Karpas-422 (cell line): ENCODE results near the gene ELFN1. TPM values are rescaled to one million over a fixed set of nuclear protein-coding genes. Genes with fewer than 3 reads are reported as not detected.

Experiments used
- DNase-seq: peaks from one replicate; pipeline ENCODE4 v3.0.0-alpha.2; 2015
- H2AFZ ChIP-seq: fragments of 200-600 bp; sonication (generic); 2 replicates; pipeline ENCODE4 v1.6.1; 2014; ENCODE audit warnings: antibody characterized with exemption, low read length, mixed read lengths
- H3K27ac ChIP-seq: fragments of 200-600 bp; sonication (generic); 2 replicates; pipeline ENCODE4 v1.5.1; 2014; ENCODE audit warnings: mild to moderate bottlenecking, low read length, moderate library complexity
- H3K27me3 ChIP-seq: fragments of 200-600 bp; sonication (generic); 2 replicates; pipeline ENCODE4 v1.6.1; 2014; ENCODE audit warnings: low read length, mixed read lengths
- H3K36me3 ChIP-seq: fragments of 200-600 bp; sonication (generic); 2 replicates; pipeline ENCODE4 v1.6.1; 2014; ENCODE audit warnings: low read length, mixed read lengths; ENCODE audit not compliant: insufficient read depth
- H3K4me1 ChIP-seq: fragments of 200-600 bp; sonication (generic); 2 replicates; pipeline ENCODE4 v1.6.1; 2014; ENCODE audit warnings: mild to moderate bottlenecking, low read length, mixed read lengths
- H3K4me2 ChIP-seq: fragments of 200-600 bp; sonication (generic); 2 replicates; pipeline ENCODE4 v1.6.1; 2014; ENCODE audit warnings: low read length, low read depth, mild to moderate bottlenecking; ENCODE audit not compliant: poor library complexity, severe bottlenecking
- H3K4me3 ChIP-seq: fragments of 200-600 bp; sonication (generic); 2 replicates; pipeline ENCODE4 v1.5.1; 2014; ENCODE audit warnings: mild to moderate bottlenecking, antibody characterized with exemption, low read length, mixed read lengths
- H3K79me2 ChIP-seq: fragments of 200-600 bp; sonication (generic); 2 replicates; pipeline ENCODE4 v1.6.1; 2014; ENCODE audit warnings: mild to moderate bottlenecking, low read length, mixed read lengths
- H3K9ac ChIP-seq: fragments of 200-600 bp; sonication (generic); 2 replicates; pipeline ENCODE4 v1.6.0; 2014; ENCODE audit warnings: low read length
- H3K9me2 ChIP-seq: fragments of 200-600 bp; sonication (generic), shearing (Covaris generic); replicated peaks from 2 replicates; pipeline ENCODE4 v1.6.0; 2014; ENCODE audit warnings: mild to moderate bottlenecking, low read length, moderate library complexity; ENCODE audit not compliant: insufficient read depth
- H3K9me3 ChIP-seq: fragments of 300-700, 200-600 bp; sonication (generic); 2 replicates; pipeline ENCODE4 v1.6.1; 2014; ENCODE audit warnings: low read length, mixed read lengths
- H4K20me1 ChIP-seq: fragments of 200-600 bp; sonication (generic); 2 replicates; pipeline ENCODE4 v1.6.1; 2014; ENCODE audit warnings: mild to moderate bottlenecking, antibody characterized with exemption, low read length, low read depth; ENCODE audit not compliant: insufficient read depth
- total RNA-seq: library from RNA; depleted of rRNA; stranded (reverse); fragments of >200 nt; shearing (Covaris generic); gene quantifications from 2 replicates; pipeline ENCODE4 v1.2.3, GENCODE V29; 2014; ENCODE audit warnings: low replicate concordance

Gene ELFN1
- total RNA-seq, 1 experiment from 2014 or later: not detected

DNA sequence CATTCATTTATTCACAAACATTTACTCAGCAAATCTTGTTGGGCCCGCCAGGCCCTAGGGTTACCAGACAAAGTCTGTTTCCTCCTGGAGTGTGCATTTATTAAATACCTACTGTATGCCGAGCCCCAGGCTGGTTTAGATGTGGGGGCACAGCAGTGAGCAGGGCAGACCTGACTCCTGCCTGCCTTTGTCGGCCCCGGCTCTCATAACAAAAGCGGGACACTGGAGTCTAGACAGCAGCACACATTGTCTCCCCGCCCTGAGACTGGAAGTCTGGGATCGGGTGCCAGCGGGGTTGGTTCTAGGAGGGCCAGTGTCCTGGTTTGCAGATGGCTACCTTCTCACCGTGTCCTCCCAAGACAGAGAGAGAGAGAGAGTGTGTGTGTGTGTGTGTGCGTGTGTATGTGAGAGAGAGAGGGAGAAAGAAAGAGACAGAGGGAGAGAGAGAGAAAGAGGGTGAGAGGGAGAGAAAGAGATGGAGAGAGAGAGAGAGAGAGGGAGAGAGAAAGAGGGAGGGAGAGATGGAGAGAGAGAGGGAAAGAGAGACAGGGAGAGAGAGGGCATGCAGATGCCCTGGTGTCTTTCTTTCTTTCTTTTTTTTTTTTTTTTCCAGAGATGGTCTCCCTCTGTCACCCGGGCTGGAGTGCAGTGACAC is 25.9 kb downstream of the ELFN1 start:
- Histone ChIP-seq H3K9ac (no peak overlapping the region), H4K20me1 (no peaks in the 10 kb centered on the region), H3K9me2 (no peaks in the 10 kb centered on the region), H3K4me2 (no peak overlapping the region), H3K9me3 (no peaks in the 10 kb centered on the region), H2AFZ (no peak overlapping the region), H3K27me3 (no peaks in the 10 kb centered on the region), H3K36me3 (no peaks in the 10 kb centered on the region), H3K79me2 (no peaks in the 10 kb centered on the region), H3K4me1 (peaks cover 5% of the 10 kb centered on the region; the same call in 1 of the 2 replicates), H3K27ac (no peak overlapping the region), H3K4me3 (no peak overlapping the region)
- no peak for DNase-seq

- H3K27ac ChIP-seq: no peak overlapping the region
- no peak overlapping the region for H2AFZ ChIP-seq
- H3K4me3 ChIP-seq: no peak overlapping the region
- no peaks in the 10 kb centered on the region for H3K36me3 ChIP-seq
- H3K9ac ChIP-seq: no peak overlapping the region
- no peak for DNase-seq
- peaks cover 5% of the 10 kb centered on the region; the same call in 1 of the 2 replicates for H3K4me1 ChIP-seq
- no peaks in the 10 kb centered on the region for H3K27me3 ChIP-seq
- no peaks in the 10 kb centered on the region for H3K9me3 ChIP-seq
- H3K79me2 ChIP-seq: no peaks in the 10 kb centered on the region
- no peaks in the 10 kb centered on the region for H4K20me1 ChIP-seq
- no peak overlapping the region for H3K4me2 ChIP-seq
- no peaks in the 10 kb centered on the region for H3K9me2 ChIP-seq
Observed at GRCh38 chr7:1696671-1697498, 26.8 kb downstream of the ELFN1 start.

DNA sequence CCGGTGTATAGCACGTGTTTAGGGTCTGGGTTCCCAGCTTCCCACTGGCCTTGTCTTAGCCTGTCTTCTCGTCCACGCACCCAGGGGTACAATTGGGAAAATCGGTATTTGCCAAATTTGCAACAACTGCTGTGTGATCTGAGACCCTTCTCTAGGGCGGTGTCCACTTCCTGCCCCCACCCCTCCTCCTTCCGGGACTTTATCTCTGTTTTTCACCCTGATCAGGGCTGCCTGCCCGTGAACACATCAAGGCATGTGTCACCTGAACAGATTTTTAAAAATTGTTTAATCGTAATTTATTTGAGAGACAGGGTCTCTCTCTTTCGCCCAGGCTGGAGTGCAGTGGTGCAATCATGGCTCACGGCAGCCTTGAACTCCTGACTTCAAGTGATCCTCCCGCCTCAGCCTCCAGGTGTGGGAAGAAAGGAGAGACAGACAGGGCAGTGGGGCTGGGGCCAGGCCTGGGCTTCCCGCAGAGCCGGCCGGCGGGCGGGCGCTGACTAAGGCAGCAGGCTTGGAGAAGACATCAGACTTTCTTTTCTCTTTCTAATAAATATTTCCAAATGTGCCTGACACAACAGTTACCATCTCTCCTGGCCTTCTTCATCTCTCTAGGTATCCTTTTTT is 27.5 kb downstream of the ELFN1 start:
- Histone ChIP-seq H2AFZ (no peak overlapping the region), H3K27me3 (no peaks in the 10 kb centered on the region), H3K36me3 (no peaks in the 10 kb centered on the region), H3K9me2 (no peaks in the 10 kb centered on the region), H3K4me2 (no peak overlapping the region), H3K9ac (no peak overlapping the region), H3K4me3 (no peak overlapping the region), H3K79me2 (no peaks in the 10 kb centered on the region), H3K4me1 (peaks cover 5% of the 10 kb centered on the region; the same call in 1 of the 2 replicates), H4K20me1 (no peaks in the 10 kb centered on the region), H3K9me3 (no peaks in the 10 kb centered on the region), H3K27ac (no peak overlapping the region)
- no peak for DNase-seq

- Histone ChIP-seq H3K27me3 (no peaks in the 10 kb centered on the region), H3K27ac (no peak overlapping the region), H3K9me3 (0 out of 2 replicates have a peak, but pooled peaks cover 3% of the 10 kb centered on the region), H4K20me1 (no peaks in the 10 kb centered on the region), H2AFZ (no peak overlapping the region), H3K79me2 (no peaks in the 10 kb centered on the region), H3K9me2 (no peaks in the 10 kb centered on the region), H3K9ac (no peak overlapping the region), H3K4me3 (no peak overlapping the region), H3K4me1 (peaks cover 5% of the 10 kb centered on the region; the same call in 1 of the 2 replicates), H3K4me2 (no peak overlapping the region), H3K36me3 (no peaks in the 10 kb centered on the region)
- no peak for DNase-seq
Observed at GRCh38 chr7:1698201-1698600, 28.1 kb downstream of the ELFN1 start.

DNA sequence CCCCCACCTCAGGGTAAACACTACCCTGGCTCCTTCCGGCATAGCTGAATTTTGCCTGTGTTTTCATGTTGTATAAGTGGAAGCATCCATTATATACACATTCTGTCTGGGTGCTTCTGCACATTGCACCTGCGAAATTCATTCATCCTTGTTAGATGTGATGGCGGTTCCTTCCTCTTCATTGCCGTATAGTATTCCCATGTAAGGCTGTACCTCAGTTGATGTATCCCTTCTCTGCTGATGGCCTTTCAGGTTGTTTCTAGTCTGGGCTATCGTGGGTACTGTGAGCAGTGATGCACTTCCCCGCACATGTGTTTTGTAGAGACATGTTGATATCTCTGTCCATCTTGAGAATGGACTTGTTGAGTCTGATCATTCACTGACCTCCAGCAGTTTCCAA is 28.9 kb downstream of the ELFN1 start:
- Histone ChIP-seq H3K4me3 (no peak overlapping the region), H3K9me3 (0 out of 2 replicates have a peak, but pooled peaks cover 3% of the 10 kb centered on the region), H2AFZ (no peak overlapping the region), H3K9me2 (no peaks in the 10 kb centered on the region), H4K20me1 (no peaks in the 10 kb centered on the region), H3K36me3 (no peaks in the 10 kb centered on the region), H3K27ac (no peak overlapping the region), H3K4me1 (peaks cover 5% of the 10 kb centered on the region; the same call in 1 of the 2 replicates), H3K9ac (no peak overlapping the region), H3K4me2 (no peak overlapping the region), H3K79me2 (no peaks in the 10 kb centered on the region), H3K27me3 (no peaks in the 10 kb centered on the region)
- DNase-seq: no peak

DNA sequence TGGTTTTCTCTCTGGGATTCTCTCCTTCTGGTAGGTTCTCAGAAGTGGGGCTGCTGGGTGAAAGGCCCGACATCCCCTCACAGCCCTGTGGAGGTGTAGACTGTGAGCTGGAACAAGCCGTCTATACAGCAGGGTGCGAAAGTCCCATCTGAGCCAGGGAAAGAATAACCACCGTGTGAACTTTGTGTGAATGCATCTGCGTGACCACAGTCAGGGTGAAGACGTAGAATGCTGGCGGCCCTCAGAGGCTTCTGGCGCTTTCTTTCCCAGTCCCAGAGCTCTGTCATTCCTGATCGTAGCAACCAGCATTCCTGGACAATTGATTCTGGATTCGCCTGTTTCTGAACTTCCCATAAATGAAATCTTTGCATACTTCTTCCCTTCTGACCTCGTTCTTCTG is 30.0 kb downstream of the ELFN1 start:
- Histone ChIP-seq H3K79me2 (no peaks in the 10 kb centered on the region), H3K9me2 (no peaks in the 10 kb centered on the region), H3K4me3 (no peak overlapping the region), H3K27ac (no peak overlapping the region), H3K27me3 (no peaks in the 10 kb centered on the region), H3K36me3 (no peaks in the 10 kb centered on the region), H3K4me2 (no peak overlapping the region), H2AFZ (no peak overlapping the region), H4K20me1 (no peaks in the 10 kb centered on the region), H3K4me1 (peaks cover 5% of the 10 kb centered on the region; the same call in 1 of the 2 replicates), H3K9me3 (0 out of 2 replicates have a peak, but pooled peaks cover 3% of the 10 kb centered on the region), H3K9ac (no peak overlapping the region)
- DNase-seq: no peak

GRCh38 chr7:1700536-1701333 is 30.7 kb downstream of the ELFN1 start:
- H3K9me3 ChIP-seq: 0 out of 2 replicates have a peak, but pooled peaks cover 3% of the 10 kb centered on the region
- H3K79me2 ChIP-seq: no peaks in the 10 kb centered on the region
- H3K36me3 ChIP-seq: no peaks in the 10 kb centered on the region
- no peak overlapping the region for H3K27ac ChIP-seq
- no peaks in the 10 kb centered on the region for H3K9me2 ChIP-seq
- H3K4me3 ChIP-seq: no peak overlapping the region
- no peak for DNase-seq
- peaks cover 5% of the 10 kb centered on the region; the same call in 1 of the 2 replicates for H3K4me1 ChIP-seq
- no peaks in the 10 kb centered on the region for H3K27me3 ChIP-seq
- no peak overlapping the region for H2AFZ ChIP-seq
- no peaks in the 10 kb centered on the region for H4K20me1 ChIP-seq
- H3K9ac ChIP-seq: no peak overlapping the region
- H3K4me2 ChIP-seq: no peak overlapping the region
